Neuronal stem cell (in vitro differentiated cells): ENCODE measurements around the gene GRIK5.

Experiments used
- DNase-seq: peaks from one replicate; pipeline ENCODE4 v3.0.0-alpha.2; 2013; ENCODE audit warnings: low spot score
- H2AFZ ChIP-seq: one replicate; pipeline ENCODE4 v1.6.1; 2013; ENCODE audit warnings: mild to moderate bottlenecking, low read length, inconsistent platforms
- H2AK5ac ChIP-seq: 2 replicates; pipeline ENCODE4 v1.6.1; 2013; ENCODE audit warnings: low read depth, mild to moderate bottlenecking, inconsistent platforms, low read length, moderate library complexity, mixed read lengths
- H2BK120ac ChIP-seq: 2 replicates; pipeline ENCODE4 v1.6.1; 2013; ENCODE audit warnings: low read depth, mild to moderate bottlenecking, inconsistent platforms, low read length, moderate library complexity, mixed read lengths
- H2BK12ac ChIP-seq: one replicate; pipeline ENCODE4 v1.6.1; 2013; ENCODE audit warnings: low read length, inconsistent platforms
- H2BK15ac ChIP-seq: 2 replicates; pipeline ENCODE4 v1.6.1; 2013; ENCODE audit warnings: mild to moderate bottlenecking, low read length, inconsistent platforms, mixed read lengths
- H2BK5ac ChIP-seq: one replicate; pipeline ENCODE4 v1.6.1; 2013; ENCODE audit warnings: inconsistent platforms, mild to moderate bottlenecking, low read length, moderate library complexity
- H3K14ac ChIP-seq: one replicate; pipeline ENCODE4 v1.6.1; 2013; ENCODE audit warnings: low read length, inconsistent platforms
- H3K18ac ChIP-seq: 2 replicates; pipeline ENCODE4 v1.6.1; 2013; ENCODE audit warnings: low read length, inconsistent platforms
- H3K23ac ChIP-seq: 2 replicates; pipeline ENCODE4 v1.6.1; 2013; ENCODE audit warnings: low read depth, mild to moderate bottlenecking, mixed read lengths, low read length, inconsistent platforms; ENCODE audit not compliant: poor library complexity
- H3K27ac ChIP-seq: replicated peaks from 3 replicates; pipeline ENCODE4 v1.5.1; 2013; ENCODE audit warnings: low read length, inconsistent platforms
- H3K27me3 ChIP-seq, 3 experiments: 2 replicates each; pipeline ENCODE4 v1.6.1; 2013; ENCODE audit warnings: low read length in 3 of 3, mild to moderate bottlenecking in 2 of 3, inconsistent platforms in 1 of 3, low read depth in 1 of 3, mixed read lengths in 1 of 3, moderate library complexity in 1 of 3; ENCODE audit not compliant: control insufficient read depth in 3 of 3, insufficient read depth in 3 of 3
- H3K36me3 ChIP-seq, 2 donors: replicated peaks in 1 of 2; 2 replicates each; pipeline ENCODE4 v1.6.1; 2013; ENCODE audit warnings: low read length in 2 of 2; ENCODE audit not compliant: control insufficient read depth in 2 of 2, insufficient read depth in 2 of 2
- H3K4ac ChIP-seq: 2 replicates; pipeline ENCODE4 v1.6.1; 2013; ENCODE audit warnings: inconsistent platforms, mild to moderate bottlenecking, low read length, moderate library complexity
- H3K4me1 ChIP-seq, 2 donors: 1 replicate in 1 of 2; 2 replicates in 1 of 2; pipeline ENCODE4 v1.6.1; 2013; ENCODE audit warnings: low read length in 2 of 2, low read depth in 1 of 2; ENCODE audit not compliant: control insufficient read depth in 2 of 2, insufficient read depth in 1 of 2
- H3K4me2 ChIP-seq: one replicate; pipeline ENCODE4 v1.6.1; 2013; ENCODE audit warnings: mild to moderate bottlenecking, low read length, inconsistent platforms; ENCODE audit not compliant: insufficient read depth, poor library complexity, severe bottlenecking
- H3K4me3 ChIP-seq, 2 donors: 2 replicates each; pipeline ENCODE4 v1.5.1; 2013; ENCODE audit warnings: low read length in 2 of 2, mild to moderate bottlenecking in 2 of 2, inconsistent platforms in 1 of 2, moderate library complexity in 1 of 2
- H3K79me1 ChIP-seq: one replicate; pipeline ENCODE4 v1.6.1; 2013; ENCODE audit warnings: low read depth, mild to moderate bottlenecking, inconsistent platforms, low read length, moderate library complexity
- H3K9ac ChIP-seq: one replicate; pipeline ENCODE4 v1.6.1; 2013; ENCODE audit warnings: mild to moderate bottlenecking, low read depth, low read length, inconsistent platforms; ENCODE audit not compliant: poor library complexity
- H3K9me3 ChIP-seq, 2 donors: replicated peaks in 1 of 2; 2 replicates each; pipeline versions ENCODE3 to v1.6.1; 2013; ENCODE audit warnings: low read length in 2 of 2, mild to moderate bottlenecking in 2 of 2, inconsistent platforms in 1 of 2, low read depth in 1 of 2, mixed read lengths in 1 of 2, moderate library complexity in 1 of 2; ENCODE audit not compliant: control insufficient read depth in 2 of 2, insufficient read depth in 1 of 2
- H4K8ac ChIP-seq: one replicate; pipeline ENCODE4 v1.6.1; 2013; ENCODE audit warnings: low read depth, mild to moderate bottlenecking, inconsistent platforms, low read length, moderate library complexity
- H4K91ac ChIP-seq: one replicate; pipeline ENCODE4 v1.6.1; 2013; ENCODE audit warnings: low read length, low read depth, mild to moderate bottlenecking, inconsistent platforms; ENCODE audit not compliant: poor library complexity
- WGBS, 2 donors: extraction: QIAGEN DNeasy Blood & Tissue Kit; methylation state at CpG; one replicate each; pipeline ENCODE4 v1.1.7; 2013; ENCODE audit warnings: missing lambda C conversion rate in 2 of 2, mixed read lengths in 1 of 2; ENCODE audit not compliant: insufficient read length in 2 of 2, insufficient replicate concordance in 1 of 2; ENCODE audit errors: extremely low coverage in 2 of 2; 5-methylcytosine and 5-hydroxymethylcytosine counted together

Gene GRIK5

GRCh38 chr19:42111384-42111783 is 41.4 kb upstream of the GRIK5 start:
- Histone ChIP-seq H2BK5ac (no peak overlapping the region), H2BK120ac (no peak overlapping the region), H3K18ac (no peak overlapping the region), H2AK5ac (no peak overlapping the region), H3K36me3 (no peaks in the 10 kb centered on the region), H2BK12ac (no peak overlapping the region), H3K4me2 (no peak overlapping the region), H3K9me3 (no peaks in the 10 kb centered on the region), H4K8ac (no peak overlapping the region), H3K14ac (no peak overlapping the region), H3K27ac (no peak overlapping the region), H3K79me1 (no peaks in the 10 kb centered on the region), H3K4me1 (peaks cover 0 to 13% of the 10 kb centered on the region in 2 donors), H3K27me3 (peaks cover 0 to 7% (median 0%) of the 10 kb centered on the region in 3 experiments), H3K23ac (no peak overlapping the region), H2BK15ac (no peak overlapping the region), H2AFZ (no peak overlapping the region), H3K4me3 (no peak overlapping the region), H3K4ac (no peak overlapping the region), H3K9ac (no peak overlapping the region), H4K91ac (no peak overlapping the region)
- no CpG with 5 or more reads among the region's 1 CpG for WGBS, 2 donors
- no peak for DNase-seq

GRCh38 chr19:42110658-42111057 is 40.7 kb upstream of the GRIK5 start:
- DNase-seq, result no peak
- no peak overlapping the region for H2BK5ac ChIP-seq
- no peak overlapping the region for H3K23ac ChIP-seq
- no peak overlapping the region for H3K18ac ChIP-seq
- H3K4me3 ChIP-seq, result no peak overlapping the region
- no peak overlapping the region for H2AFZ ChIP-seq
- WGBS, 2 donors, result no CpG with 5 or more reads among the region's 1 CpG
- H3K79me1 ChIP-seq, result no peaks in the 10 kb centered on the region
- no peak overlapping the region for H4K91ac ChIP-seq
- no peak overlapping the region for H2BK12ac ChIP-seq
- H3K4me1 ChIP-seq, result peaks cover 0 to 13% of the 10 kb centered on the region in 2 donors
- H3K9ac ChIP-seq, result no peak overlapping the region
- H4K8ac ChIP-seq, result no peak overlapping the region
- H3K36me3 ChIP-seq, result no peaks in the 10 kb centered on the region
- no peak overlapping the region for H2AK5ac ChIP-seq
- H3K9me3 ChIP-seq, result no peaks in the 10 kb centered on the region
- no peak overlapping the region for H2BK15ac ChIP-seq
- H3K14ac ChIP-seq, result no peak overlapping the region
- peaks cover 0 to 11% (median 0%) of the 10 kb centered on the region in 3 experiments for H3K27me3 ChIP-seq
- no peak overlapping the region for H3K27ac ChIP-seq
- H3K4ac ChIP-seq, result no peak overlapping the region
- no peak overlapping the region for H2BK120ac ChIP-seq
- no peak overlapping the region for H3K4me2 ChIP-seq

- no peak overlapping the region for H4K8ac ChIP-seq
- DNase-seq, result no peak
- H3K4me3 ChIP-seq, result no peak overlapping the region
- WGBS, 2 donors, result no CpG with 5 or more reads among the region's 3 CpGs
- H2BK120ac ChIP-seq, result no peak overlapping the region
- no peaks in the 10 kb centered on the region for H3K9me3 ChIP-seq
- H2AK5ac ChIP-seq, result no peak overlapping the region
- no peak overlapping the region for H2AFZ ChIP-seq
- H3K23ac ChIP-seq, result no peak overlapping the region
- H3K9ac ChIP-seq, result no peak overlapping the region
- no peak overlapping the region for H2BK12ac ChIP-seq
- peaks cover 0 to 15% (median 0%) of the 10 kb centered on the region in 3 experiments for H3K27me3 ChIP-seq
- no peak overlapping the region for H3K4ac ChIP-seq
- no peak overlapping the region for H4K91ac ChIP-seq
- no peak overlapping the region for H3K18ac ChIP-seq
- H3K36me3 ChIP-seq, result no peaks in the 10 kb centered on the region
- no peak overlapping the region for H3K4me2 ChIP-seq
- no peak overlapping the region for H3K27ac ChIP-seq
- H3K4me1 ChIP-seq, result peaks cover 0 to 13% of the 10 kb centered on the region in 2 donors
- H3K79me1 ChIP-seq, result no peaks in the 10 kb centered on the region
- no peak overlapping the region for H2BK5ac ChIP-seq
- no peak overlapping the region for H2BK15ac ChIP-seq
- H3K14ac ChIP-seq, result no peak overlapping the region
Measured at GRCh38 chr19:42109896-42110295, 39.9 kb upstream of the GRIK5 start.

GRCh38 chr19:42108527-42109389 is 38.8 kb upstream of the GRIK5 start:
- DNase-seq, result peak; percentile 88
- Histone ChIP-seq H3K23ac (no peak overlapping the region), H2BK12ac (no peak overlapping the region), H3K27ac (no peak overlapping the region), H3K9ac (no peak overlapping the region), H2AFZ (no peak overlapping the region), H3K9me3 (no peaks in the 10 kb centered on the region), H2BK15ac (no peak overlapping the region), H4K8ac (no peak overlapping the region), H3K4me2 (no peak overlapping the region), H2AK5ac (no peak overlapping the region), H3K18ac (no peak overlapping the region), H3K36me3 (no peaks in the 10 kb centered on the region), H3K4me1 (peaks cover 0 to 5% of the 10 kb centered on the region in 2 donors), H3K4ac (no peak overlapping the region), H2BK120ac (no peak overlapping the region), H2BK5ac (no peak overlapping the region), H4K91ac (no peak overlapping the region), H3K14ac (peak overlapping the region; percentile 58), H3K79me1 (no peaks in the 10 kb centered on the region), H3K4me3 (no peak overlapping the region), H3K27me3 (peaks cover 0 to 22% (median 0%) of the 10 kb centered on the region in 3 experiments)
- no CpG with 5 or more reads among the region's 16 CpGs for WGBS, 2 donors
